Activated naive CD8-positive, alpha-beta T cell (primary cell): ENCODE results near the gene FAIM2.

Experiments
- H3K27ac Mint-ChIP-seq: one replicate; pipeline ENCODE4 v1.8.0; 2021; ENCODE audit warnings: mixed read lengths
- H3K27me3 Mint-ChIP-seq: one replicate; pipeline ENCODE4 v1.8.0; 2021; ENCODE audit warnings: mixed read lengths
- H3K36me3 Mint-ChIP-seq: one replicate; pipeline ENCODE4 v1.8.0; 2021; ENCODE audit warnings: mixed read lengths
- H3K4me1 Mint-ChIP-seq: one replicate; pipeline ENCODE4 v1.8.0; 2021; ENCODE audit warnings: low read depth, mixed read lengths
- H3K4me3 Mint-ChIP-seq: one replicate; pipeline ENCODE4 v1.8.0; 2021; ENCODE audit warnings: mild to moderate bottlenecking, mixed read lengths
- H3K9me3 Mint-ChIP-seq: one replicate; pipeline ENCODE4 v1.8.0; 2021; ENCODE audit warnings: low read depth, mixed read lengths

Gene FAIM2

GRCh38 chr12:49929581-49929980, 25.9 kb upstream of the FAIM2 start:
- no peak overlapping the region for H3K4me3 Mint-ChIP-seq

GRCh38 chr12:49928471-49928870, 24.8 kb upstream of the FAIM2 start:
- H3K9me3 Mint-ChIP-seq: no peaks in the 10 kb centered on the region
- no peaks in the 10 kb centered on the region for H3K36me3 Mint-ChIP-seq
- peaks cover 9% of the 10 kb centered on the region for H3K4me1 Mint-ChIP-seq
- H3K27ac Mint-ChIP-seq: no peak overlapping the region
- no peak overlapping the region for H3K4me3 Mint-ChIP-seq
- no peaks in the 10 kb centered on the region for H3K27me3 Mint-ChIP-seq

More at GRCh38 chr12:49929581-49929980, 25.9 kb upstream of the FAIM2 start:
- H3K27me3 Mint-ChIP-seq: no peaks in the 10 kb centered on the region
- H3K4me1 Mint-ChIP-seq: peaks cover 9% of the 10 kb centered on the region
- no peaks in the 10 kb centered on the region for H3K9me3 Mint-ChIP-seq
- H3K36me3 Mint-ChIP-seq: no peaks in the 10 kb centered on the region
- H3K27ac Mint-ChIP-seq: no peak overlapping the region

GRCh38 chr12:49925433-49926204, 21.9 kb upstream of the FAIM2 start:
- Mint-ChIP-seq H3K4me1 (peaks cover 2% of the 10 kb centered on the region), H3K9me3 (no peaks in the 10 kb centered on the region), H3K27ac (no peak overlapping the region), H3K4me3 (no peak overlapping the region), H3K27me3 (no peaks in the 10 kb centered on the region), H3K36me3 (no peaks in the 10 kb centered on the region)

GRCh38 chr12:49924628-49925246, 21.0 kb upstream of the FAIM2 start:
- H3K36me3 Mint-ChIP-seq: no peaks in the 10 kb centered on the region
- no peaks in the 10 kb centered on the region for H3K4me1 Mint-ChIP-seq
- no peak overlapping the region for H3K4me3 Mint-ChIP-seq
- no peak overlapping the region for H3K27ac Mint-ChIP-seq
- H3K9me3 Mint-ChIP-seq: no peaks in the 10 kb centered on the region
- no peaks in the 10 kb centered on the region for H3K27me3 Mint-ChIP-seq

GRCh38 chr12:49923880-49924556, 20.3 kb upstream of the FAIM2 start:
- Mint-ChIP-seq H3K27me3 (no peaks in the 10 kb centered on the region), H3K36me3 (no peaks in the 10 kb centered on the region), H3K27ac (no peak overlapping the region), H3K4me1 (no peaks in the 10 kb centered on the region), H3K9me3 (no peaks in the 10 kb centered on the region), H3K4me3 (no peak overlapping the region)

- Mint-ChIP-seq H3K27me3 (no peaks in the 10 kb centered on the region), H3K36me3 (no peaks in the 10 kb centered on the region), H3K4me1 (no peaks in the 10 kb centered on the region), H3K4me3 (no peak overlapping the region), H3K27ac (no peak overlapping the region), H3K9me3 (no peaks in the 10 kb centered on the region)
Measured at GRCh38 chr12:49923035-49923644, 19.4 kb upstream of the FAIM2 start.

DNA sequence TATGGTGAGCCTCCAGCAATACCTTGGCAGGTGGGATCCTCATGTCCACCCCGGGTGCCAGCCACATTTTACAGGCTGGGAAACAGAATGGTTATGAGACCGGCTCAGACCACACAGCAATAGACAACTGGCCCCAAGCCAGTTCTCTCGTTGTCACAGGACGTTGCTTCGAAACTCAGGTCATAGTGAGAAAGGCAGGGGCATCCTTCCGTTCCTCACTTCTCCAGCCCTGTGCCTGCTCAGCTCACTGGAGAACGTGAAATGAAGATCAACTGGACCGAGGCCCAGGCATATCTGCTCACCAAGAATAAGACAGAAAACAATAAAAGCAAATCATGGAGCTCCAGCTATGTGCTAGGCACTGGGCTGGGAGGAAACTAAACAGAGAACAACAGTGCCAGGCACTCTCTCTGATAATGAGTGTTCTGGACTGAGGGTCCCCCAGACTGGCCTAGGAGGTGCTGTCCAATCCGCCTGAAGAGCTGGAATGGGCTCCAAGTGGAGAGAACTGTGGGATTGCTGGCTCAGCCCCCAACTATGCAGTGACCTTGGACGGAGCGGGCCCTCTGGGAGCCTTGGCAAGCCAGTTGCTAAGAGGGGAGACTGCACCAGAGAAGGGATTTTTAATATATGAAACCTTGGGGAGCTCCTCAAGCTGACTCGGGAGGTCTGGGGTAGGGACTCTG, 18.8 kb upstream of the FAIM2 start:
- no peaks in the 10 kb centered on the region for H3K36me3 Mint-ChIP-seq
- no peaks in the 10 kb centered on the region for H3K9me3 Mint-ChIP-seq
- H3K4me1 Mint-ChIP-seq: no peaks in the 10 kb centered on the region
- H3K27me3 Mint-ChIP-seq: no peaks in the 10 kb centered on the region
- no peak overlapping the region for H3K4me3 Mint-ChIP-seq
- no peak overlapping the region for H3K27ac Mint-ChIP-seq

DNA sequence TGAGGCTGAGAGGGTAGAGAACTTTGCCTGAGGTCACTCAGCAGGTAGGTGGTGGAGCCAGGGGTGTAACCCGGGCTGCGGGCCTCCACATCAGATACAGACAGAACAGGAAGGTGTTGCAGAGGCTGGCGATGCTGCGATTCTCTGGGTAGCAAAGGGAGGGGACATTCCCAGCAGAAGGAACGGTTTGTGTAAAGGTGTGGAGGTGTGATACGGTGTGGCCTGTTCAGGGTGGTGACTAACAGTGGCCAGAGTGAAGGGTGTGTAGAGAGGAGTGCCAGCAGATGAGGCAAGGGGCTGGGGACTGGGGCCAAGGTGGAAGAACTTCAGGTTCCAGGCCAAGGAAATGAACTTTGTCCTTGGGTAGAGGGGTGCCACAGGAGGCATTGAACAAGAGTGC, 18.2 kb upstream of the FAIM2 start:
- Mint-ChIP-seq H3K27me3 (no peaks in the 10 kb centered on the region), H3K9me3 (no peaks in the 10 kb centered on the region), H3K27ac (no peak overlapping the region), H3K4me1 (no peaks in the 10 kb centered on the region), H3K4me3 (no peak overlapping the region), H3K36me3 (no peaks in the 10 kb centered on the region)

GRCh38 chr12:49921299-49921698, 17.6 kb upstream of the FAIM2 start:
- H3K4me1 Mint-ChIP-seq: no peaks in the 10 kb centered on the region
- H3K36me3 Mint-ChIP-seq: no peaks in the 10 kb centered on the region
- no peaks in the 10 kb centered on the region for H3K9me3 Mint-ChIP-seq
- no peak overlapping the region for H3K4me3 Mint-ChIP-seq
- H3K27ac Mint-ChIP-seq: no peak overlapping the region
- no peaks in the 10 kb centered on the region for H3K27me3 Mint-ChIP-seq

- Mint-ChIP-seq H3K9me3 (no peaks in the 10 kb centered on the region), H3K27ac (no peak overlapping the region), H3K4me1 (no peaks in the 10 kb centered on the region), H3K4me3 (no peak overlapping the region), H3K36me3 (no peaks in the 10 kb centered on the region), H3K27me3 (no peaks in the 10 kb centered on the region)
Measured at GRCh38 chr12:49920915-49921286, 17.2 kb upstream of the FAIM2 start.

- no peak overlapping the region for H3K27ac Mint-ChIP-seq
- no peaks in the 10 kb centered on the region for H3K36me3 Mint-ChIP-seq
- H3K4me3 Mint-ChIP-seq: no peak overlapping the region
- no peaks in the 10 kb centered on the region for H3K4me1 Mint-ChIP-seq
- no peaks in the 10 kb centered on the region for H3K9me3 Mint-ChIP-seq
- H3K27me3 Mint-ChIP-seq: no peaks in the 10 kb centered on the region
Measured at GRCh38 chr12:49920241-49920914, 16.7 kb upstream of the FAIM2 start.

- Mint-ChIP-seq H3K27me3 (no peaks in the 10 kb centered on the region), H3K4me3 (no peak overlapping the region), H3K9me3 (no peaks in the 10 kb centered on the region), H3K27ac (no peak overlapping the region), H3K4me1 (no peaks in the 10 kb centered on the region), H3K36me3 (no peaks in the 10 kb centered on the region)
Measured at GRCh38 chr12:49917788-49918173, 14.1 kb upstream of the FAIM2 start.

DNA sequence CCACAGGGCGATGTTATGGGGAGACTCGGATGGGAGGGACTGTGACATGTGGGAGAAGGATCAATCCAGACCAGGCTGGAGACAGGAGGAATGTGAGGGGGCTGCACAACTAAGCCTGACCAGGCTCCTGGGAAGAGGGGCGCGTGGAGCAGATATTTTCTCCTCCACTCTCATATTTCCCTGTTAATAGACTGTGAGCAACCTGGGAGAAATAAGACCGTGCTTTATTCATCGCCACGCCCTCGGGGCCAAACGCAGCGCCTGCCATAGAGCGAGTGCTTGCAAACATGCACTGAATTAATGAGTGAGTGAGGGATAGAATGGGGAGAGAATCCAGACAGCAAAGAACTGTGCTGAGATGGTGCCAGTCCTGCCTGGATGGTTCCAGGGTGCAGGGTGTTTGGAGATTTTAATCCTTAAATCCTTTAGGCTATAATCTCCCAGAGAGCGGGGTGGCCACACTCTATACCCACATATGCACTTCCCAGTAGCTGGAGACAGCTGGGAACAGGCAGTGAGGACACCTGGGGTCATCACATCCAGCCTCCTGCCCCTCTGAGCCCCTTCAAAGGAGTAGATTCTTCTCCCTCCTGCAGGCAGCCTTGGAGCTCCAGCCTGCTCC, 13.6 kb upstream of the FAIM2 start:
- Mint-ChIP-seq H3K27me3 (no peaks in the 10 kb centered on the region), H3K36me3 (no peaks in the 10 kb centered on the region), H3K27ac (no peak overlapping the region), H3K9me3 (no peaks in the 10 kb centered on the region), H3K4me3 (no peak overlapping the region), H3K4me1 (no peaks in the 10 kb centered on the region)
